TTC549 (cell line): ENCODE results near the gene TAF7L.

ENCODE experiments used
- FAIRE-seq: peaks from 2 replicates; lab custom pipeline; 2012; peaks lifted over from hg19 to GRCh38; lab: Jason Lieb, UNC

TAF7L gene

GRCh38 chrX:101220662-101221260 lies 70.4 kb downstream of the TAF7L start:
- FAIRE-seq = no peak

- no peak for FAIRE-seq
Measured at GRCh38 chrX:101219864-101220346, 71.2 kb downstream of the TAF7L start.

- no peak for FAIRE-seq
Measured at GRCh38 chrX:101219116-101219863, 71.8 kb downstream of the TAF7L start, which contains the start of gene DRP2. TSS of gene DRP2 (plus strand) at chrX:101219786. CDS start at chrX:101231648, 11,862 bp downstream.
